Endothelial cell of umbilical vein (primary cell): ENCODE measurements around the gene RABL2A.
"Not testable (repeated sequence)": the region's sequence is repeated elsewhere in the genome, so short reads cannot be mapped to it uniquely, and the experiment has no call there.

Source experiments
- EZH2 ChIP-seq: IDR thresholded peaks from 2 replicates; pipeline ENCODE4 v1.6.1; 2012; ENCODE audit warnings: borderline replicate concordance, low read depth, mild to moderate bottlenecking, moderate library complexity, low read length, inconsistent platforms; ENCODE audit not compliant: severe bottlenecking
- GATA2 ChIP-seq: IDR thresholded peaks from 2 replicates; pipeline ENCODE4 v1.7.0; 2011; ENCODE audit warnings: low read depth, mild to moderate bottlenecking, moderate library complexity, mixed read lengths, low read length; ENCODE audit not compliant: insufficient read length, insufficient read depth
- POLR2A ChIP-seq: IDR thresholded peaks from 2 replicates; pipeline ENCODE4 v1.6.1; 2012; ENCODE audit warnings: low read depth, mild to moderate bottlenecking, control low read depth, low read length
- TF ChIP-seq, protein P1 (sequence below), 2 donors: IDR thresholded peaks; 1 replicate in 1 of 2; 2 replicates in 1 of 2; pipeline ENCODE4 v1.5.1; 2011; ENCODE audit warnings: low read length in 2 of 2, mild to moderate bottlenecking in 2 of 2, moderate library complexity in 2 of 2, control low read depth in 1 of 2, inconsistent platforms in 1 of 2, low read depth in 1 of 2; ENCODE audit not compliant: insufficient read depth in 1 of 2; ENCODE audit errors: extremely low read depth in 1 of 2

DNA sequence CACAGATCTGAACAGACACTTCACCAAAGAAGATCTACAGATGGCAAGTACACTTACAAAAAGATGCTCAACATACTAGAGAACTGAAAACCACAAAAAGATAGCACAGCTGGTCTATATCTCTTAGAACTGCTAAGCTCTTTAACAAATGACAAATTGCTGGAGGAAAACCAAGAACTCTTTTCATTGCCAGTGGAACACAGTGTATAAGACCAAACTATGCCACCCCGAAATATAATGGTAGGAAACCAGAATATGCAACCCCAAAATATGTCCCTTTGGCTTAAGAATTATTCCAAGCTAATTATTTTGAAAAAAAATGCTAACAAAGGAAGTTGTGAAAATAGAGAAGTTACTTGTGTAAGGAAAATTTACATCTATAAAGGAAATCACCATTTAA, 21.0 kb upstream of the RABL2A start:
- not testable (repeated sequence) for TF ChIP-seq POLR2A, EZH2, GATA2
- TF ChIP-seq, protein P1, sequence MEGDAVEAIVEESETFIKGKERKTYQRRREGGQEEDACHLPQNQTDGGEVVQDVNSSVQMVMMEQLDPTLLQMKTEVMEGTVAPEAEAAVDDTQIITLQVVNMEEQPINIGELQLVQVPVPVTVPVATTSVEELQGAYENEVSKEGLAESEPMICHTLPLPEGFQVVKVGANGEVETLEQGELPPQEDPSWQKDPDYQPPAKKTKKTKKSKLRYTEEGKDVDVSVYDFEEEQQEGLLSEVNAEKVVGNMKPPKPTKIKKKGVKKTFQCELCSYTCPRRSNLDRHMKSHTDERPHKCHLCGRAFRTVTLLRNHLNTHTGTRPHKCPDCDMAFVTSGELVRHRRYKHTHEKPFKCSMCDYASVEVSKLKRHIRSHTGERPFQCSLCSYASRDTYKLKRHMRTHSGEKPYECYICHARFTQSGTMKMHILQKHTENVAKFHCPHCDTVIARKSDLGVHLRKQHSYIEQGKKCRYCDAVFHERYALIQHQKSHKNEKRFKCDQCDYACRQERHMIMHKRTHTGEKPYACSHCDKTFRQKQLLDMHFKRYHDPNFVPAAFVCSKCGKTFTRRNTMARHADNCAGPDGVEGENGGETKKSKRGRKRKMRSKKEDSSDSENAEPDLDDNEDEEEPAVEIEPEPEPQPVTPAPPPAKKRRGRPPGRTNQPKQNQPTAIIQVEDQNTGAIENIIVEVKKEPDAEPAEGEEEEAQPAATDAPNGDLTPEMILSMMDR (IDR thresholded peaks at IDR 0.05; ENCODE audit: extremely low read depth in 1 of 2, insufficient read depth in 1 of 2, low read depth in 1 of 2, low read length in 2 of 2) = not testable (repeated sequence)
